Fibroblast of lung (primary cell): Measurements from ENCODE around the gene RAB1A. TPM values are rescaled to one million over a fixed set of nuclear protein-coding genes. Genes with fewer than 3 reads are reported as not detected.

Experiments
- DNase-seq, 2 donors: peaks; one replicate each; pipeline versions ENCODE4 v3.0.0 to v3.0.0-alpha.2; 2010; ENCODE audit warnings: low read depth in 2 of 2
- H2AFZ ChIP-seq: 2 replicates; pipeline ENCODE4 v1.5.1; 2012; ENCODE audit warnings: low read length, control low read depth, inconsistent platforms
- H3K27ac ChIP-seq: 2 replicates; pipeline ENCODE4 v1.5.1; 2011; ENCODE audit warnings: low read length, control low read depth; ENCODE audit not compliant: insufficient read depth
- H3K27me3 ChIP-seq: 2 replicates; pipeline ENCODE4 v1.5.1; 2011; ENCODE audit warnings: mild to moderate bottlenecking, low read length; ENCODE audit not compliant: control insufficient read depth, insufficient read depth
- H3K36me3 ChIP-seq: 2 replicates; pipeline ENCODE4 v1.5.1; 2011; ENCODE audit warnings: low read length; ENCODE audit not compliant: control insufficient read depth, insufficient read depth
- H3K4me1 ChIP-seq: 2 replicates; pipeline ENCODE4 v1.5.1; 2011; ENCODE audit warnings: low read length; ENCODE audit not compliant: control insufficient read depth, insufficient read depth; ENCODE audit errors: extremely low read depth
- H3K4me2 ChIP-seq: 2 replicates; pipeline ENCODE4 v1.5.1; 2011; ENCODE audit warnings: low read length, control low read depth; ENCODE audit not compliant: insufficient read depth; ENCODE audit errors: extremely low read depth
- H3K4me3 ChIP-seq, 4 experiments: fragments of 200-600 bp in 1 of 4; sonication (generic) in 1 of 4; replicated peaks in 1 of 4; 2 replicates each; pipeline ENCODE4 v1.5.1; 2011 to 2016; ENCODE audit warnings: low read length in 4 of 4, low read depth in 3 of 4, mild to moderate bottlenecking in 3 of 4, control low read depth in 2 of 4, inconsistent platforms in 1 of 4, mixed read lengths in 1 of 4; ENCODE audit not compliant: insufficient read depth in 1 of 4; ENCODE audit errors: control extremely low read depth in 1 of 4
- H3K79me2 ChIP-seq: 2 replicates; pipeline ENCODE4 v1.5.1; 2012; ENCODE audit warnings: mild to moderate bottlenecking, low read length, inconsistent platforms; ENCODE audit not compliant: control insufficient read depth, insufficient read depth
- H3K9ac ChIP-seq: 2 replicates; pipeline ENCODE4 v1.5.1; 2011; ENCODE audit warnings: mild to moderate bottlenecking, low read length, control low read depth; ENCODE audit not compliant: insufficient read depth
- H3K9me3 ChIP-seq: 2 replicates; pipeline ENCODE4 v1.5.1; 2012; ENCODE audit warnings: low read depth, low read length; ENCODE audit not compliant: control insufficient read depth, insufficient read depth
- H4K20me1 ChIP-seq: 2 replicates; pipeline ENCODE4 v1.5.1; 2011; ENCODE audit warnings: low read length; ENCODE audit not compliant: control insufficient read depth, insufficient read depth; ENCODE audit errors: extremely low read depth
- CTCF ChIP-seq, 2 donors: IDR thresholded peaks in 1 of 2; conservative IDR thresholded peaks in 1 of 2; 1 replicate in 1 of 2; 2 replicates in 1 of 2; pipeline ENCODE4 v1.5.1; 2011 to 2012; ENCODE audit warnings: low read length in 2 of 2, control low read depth in 1 of 2, inconsistent platforms in 1 of 2, low read depth in 1 of 2, mild to moderate bottlenecking in 1 of 2
- EZH2 ChIP-seq: IDR thresholded peaks from 2 replicates; pipeline ENCODE4 v1.5.1; 2012; ENCODE audit warnings: low read length, control low read depth, mild to moderate bottlenecking; ENCODE audit errors: missing control alignments
- polyA plus RNA-seq, 2 donors: library from polyadenylated mRNA; depleted of rRNA in 1 of 2; stranded (reverse) in 1 of 2; unstranded in 1 of 2; fragments of >200 nt; gene quantifications; 2 replicates each; pipeline ENCODE4 v1.2.1, GENCODE V29; 2011 to 2012; ENCODE audit warnings: missing spikeins in 1 of 2
- total RNA-seq: library from RNA; depleted of rRNA; stranded (reverse); fragments of >200 nt; gene quantifications from 2 replicates; pipeline ENCODE4 v1.2.1, GENCODE V29; 2014

Gene RAB1A
- total and polyA plus RNA-seq, 2 donors (not counting 1 experiment from before 2014, with no cell fraction given): 89.8 to 289 TPM

GRCh38 chr2:65114921-65115320 is 15.0 kb downstream of the RAB1A start:
- H4K20me1 ChIP-seq: peaks cover 24% of the 10 kb centered on the region
- no peak overlapping the region for H3K4me3 ChIP-seq
- H3K4me2 ChIP-seq: no peak overlapping the region
- H3K36me3 ChIP-seq: peaks cover 3% of the 10 kb centered on the region
- no peak for DNase-seq
- no peak overlapping the region for H3K9ac ChIP-seq
- no peak overlapping the region for H2AFZ ChIP-seq
- no peaks in the 10 kb centered on the region for H3K27me3 ChIP-seq
- no peaks in the 10 kb centered on the region for H3K4me1 ChIP-seq
- H3K9me3 ChIP-seq: no peaks in the 10 kb centered on the region
- TF ChIP-seq CTCF (conservative IDR thresholded peaks at IDR 0.05 in 1 of 2, IDR thresholded peaks at IDR 0.05 in 1 of 2; ENCODE audit: low read depth in 1 of 2, low read length in 2 of 2) (no peak), EZH2 (no peak)
- H3K79me2 ChIP-seq: peaks cover 97% of the 10 kb centered on the region
- no peak overlapping the region for H3K27ac ChIP-seq

GRCh38 chr2:65113816-65114215 is 16.1 kb downstream of the RAB1A start:
- H3K4me1 ChIP-seq: no peaks in the 10 kb centered on the region
- peaks cover 28% of the 10 kb centered on the region for H4K20me1 ChIP-seq
- no peak for DNase-seq
- no peak for TF ChIP-seq EZH2
- no peak for TF ChIP-seq CTCF (conservative IDR thresholded peaks at IDR 0.05 in 1 of 2, IDR thresholded peaks at IDR 0.05 in 1 of 2; ENCODE audit: low read depth in 1 of 2, low read length in 2 of 2)
- H3K27ac ChIP-seq: no peak overlapping the region
- H3K4me3 ChIP-seq: no peak overlapping the region
- H3K27me3 ChIP-seq: no peaks in the 10 kb centered on the region
- no peaks in the 10 kb centered on the region for H3K9me3 ChIP-seq
- peaks cover 3% of the 10 kb centered on the region for H3K36me3 ChIP-seq
- peaks cover 97% of the 10 kb centered on the region for H3K79me2 ChIP-seq
- H3K4me2 ChIP-seq: no peak overlapping the region
- no peak overlapping the region for H3K9ac ChIP-seq
- no peak overlapping the region for H2AFZ ChIP-seq

- Histone ChIP-seq H3K9ac (no peak overlapping the region), H3K27me3 (no peaks in the 10 kb centered on the region), H3K4me3 (no peak overlapping the region), H3K4me1 (no peaks in the 10 kb centered on the region), H3K9me3 (no peaks in the 10 kb centered on the region), H3K36me3 (peaks cover 3% of the 10 kb centered on the region), H3K4me2 (no peak overlapping the region), H2AFZ (no peak overlapping the region), H4K20me1 (peaks cover 28% of the 10 kb centered on the region), H3K79me2 (peaks cover 97% of the 10 kb centered on the region), H3K27ac (no peak overlapping the region)
- no peak for DNase-seq
- TF ChIP-seq CTCF (conservative IDR thresholded peaks at IDR 0.05 in 1 of 2, IDR thresholded peaks at IDR 0.05 in 1 of 2; ENCODE audit: low read depth in 1 of 2, low read length in 2 of 2) (no peak), EZH2 (no peak)
These were observed 16.7 kb downstream of the RAB1A start for GRCh38 chr2:65113229-65113628.
